ENCODE data around the gene IFITM2.

Gene IFITM2

GRCh38 chr11:293271-293851 is 14.3 kb upstream of the IFITM2 start:
- DNase-seq (ENCODE audit: low read depth), result no peak

- DNase-seq (ENCODE audit: low read depth), result no peak
These were observed 13.6 kb upstream of the IFITM2 start for GRCh38 chr11:293852-294661.

DNA sequence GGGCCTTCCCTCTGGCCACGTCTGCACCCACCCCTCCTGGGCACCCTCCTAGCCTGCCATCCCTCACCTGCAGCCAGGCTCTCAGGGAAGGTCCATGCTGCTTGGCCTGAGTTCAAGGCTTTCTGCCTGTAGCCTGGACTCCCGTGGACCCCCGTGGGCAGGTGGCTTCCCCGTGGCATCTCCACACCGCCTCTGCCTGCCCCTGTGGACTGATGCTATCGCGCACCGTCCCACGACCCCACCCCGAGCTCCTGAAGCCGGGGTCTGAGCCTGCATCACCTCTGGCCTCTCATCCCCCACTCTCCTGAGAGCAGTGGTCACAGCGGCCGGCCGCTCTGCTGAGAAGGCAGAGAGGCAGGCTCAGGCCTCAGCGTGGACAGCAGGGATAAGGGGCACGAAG is 12.8 kb upstream of the IFITM2 start:
- no peak for DNase-seq (ENCODE audit: low read depth)

GRCh38 chr11:295351-296170 is 12.1 kb upstream of the IFITM2 start:
- no peak for DNase-seq (ENCODE audit: low read depth)

GRCh38 chr11:296171-297050 is 11.2 kb upstream of the IFITM2 start:
- no peak for DNase-seq (ENCODE audit: low read depth)

DNA sequence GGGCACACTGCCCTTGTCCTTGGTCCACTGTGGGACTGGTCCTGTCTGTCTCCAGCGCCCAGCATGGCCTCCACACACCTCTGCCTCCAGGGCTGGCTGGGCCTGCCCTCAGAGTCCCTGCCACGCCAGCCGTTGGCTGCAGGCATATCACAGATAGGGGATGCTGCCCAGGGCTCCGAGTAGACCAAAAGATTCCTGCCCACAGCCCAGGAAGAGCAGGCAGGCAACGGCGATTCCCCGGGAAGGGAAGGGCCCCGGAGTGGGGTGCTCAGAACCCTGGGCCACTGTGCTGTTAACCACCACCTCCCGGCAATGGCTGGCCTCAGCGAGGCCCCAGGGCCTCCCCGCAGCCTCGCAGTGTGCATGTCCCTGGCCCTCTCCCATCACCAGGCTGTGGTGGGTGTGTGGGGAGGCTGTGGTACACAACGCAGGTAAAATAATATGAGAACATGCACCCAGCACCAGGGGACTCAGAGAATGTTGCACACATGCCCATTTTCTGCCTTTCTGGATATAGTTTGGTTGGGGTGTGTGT is 10.5 kb upstream of the IFITM2 start:
- DNase-seq (ENCODE audit: low read depth), result no peak

DNA sequence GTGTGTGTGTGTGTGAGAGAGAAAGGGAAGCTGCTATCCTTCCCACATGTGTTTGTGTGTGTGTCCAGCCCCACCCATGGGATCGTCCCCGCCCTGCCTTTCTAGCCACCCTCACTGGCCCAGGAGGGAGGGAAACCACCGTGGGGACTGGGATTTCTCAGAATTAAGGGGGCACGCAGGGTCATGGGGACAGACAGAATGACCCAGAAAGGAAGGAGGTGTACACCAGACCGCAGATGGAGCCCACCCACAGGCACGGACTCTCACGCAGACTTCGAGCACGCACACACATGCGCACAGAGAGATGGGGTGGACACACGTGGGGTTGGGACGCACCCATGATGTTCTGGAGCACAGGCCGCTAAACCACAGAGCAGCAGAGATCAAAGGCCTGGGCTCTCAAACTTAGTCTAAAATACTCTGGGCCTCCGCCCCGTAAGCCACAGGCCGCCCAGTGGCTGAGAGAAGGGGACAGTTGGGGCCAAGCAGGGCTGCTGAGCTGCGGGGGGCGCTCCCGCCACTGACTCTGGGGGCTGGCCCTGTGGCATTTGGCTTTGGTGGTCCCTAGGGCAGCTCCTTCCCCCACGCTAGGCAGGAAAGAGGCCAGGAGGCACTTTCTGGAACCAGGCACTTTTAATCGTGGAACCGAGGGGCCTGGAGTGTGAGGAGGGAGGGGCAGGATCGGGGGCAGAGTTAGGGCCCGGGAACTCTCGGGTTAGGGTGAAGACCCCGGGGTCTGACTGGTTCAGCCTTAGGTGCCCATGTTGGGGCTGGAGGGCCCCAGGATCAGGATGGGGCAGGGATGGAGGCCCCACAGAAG is 9.8 kb upstream of the IFITM2 start:
- no peak for DNase-seq (ENCODE audit: low read depth)

DNA sequence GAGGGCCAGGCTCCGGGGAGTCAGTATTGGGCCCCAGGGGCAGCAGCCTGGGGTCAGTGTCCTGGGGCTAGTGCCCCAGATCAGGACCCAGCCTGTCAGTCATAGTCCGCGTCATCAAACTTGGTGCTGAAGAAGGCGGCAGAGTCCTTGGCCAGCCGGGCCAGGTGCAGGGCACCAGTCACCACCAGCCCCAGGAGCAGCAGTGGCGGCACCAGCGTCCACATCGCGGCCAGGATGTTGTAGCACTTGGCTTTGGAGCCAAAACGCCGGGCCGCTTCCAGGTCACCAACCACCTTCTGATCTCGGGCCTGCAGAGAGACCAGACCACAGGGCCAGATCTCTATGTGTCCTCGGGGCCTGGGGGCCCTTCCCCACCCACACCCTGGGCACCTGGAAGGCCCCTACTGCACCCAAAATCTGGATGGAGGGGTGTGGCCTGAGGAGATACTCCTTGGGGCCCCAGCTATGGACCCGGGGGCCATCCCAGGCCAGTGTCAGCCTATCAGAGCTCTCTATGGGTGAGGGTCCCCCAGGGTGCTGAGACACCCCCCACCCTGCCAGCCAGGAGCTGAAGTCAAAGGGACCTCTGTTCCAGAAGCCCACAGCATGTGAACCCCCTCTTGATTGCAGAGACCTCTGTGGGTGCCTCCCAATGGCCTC is 9.1 kb upstream of the IFITM2 start:
- no peak for DNase-seq (ENCODE audit: low read depth)

DNA sequence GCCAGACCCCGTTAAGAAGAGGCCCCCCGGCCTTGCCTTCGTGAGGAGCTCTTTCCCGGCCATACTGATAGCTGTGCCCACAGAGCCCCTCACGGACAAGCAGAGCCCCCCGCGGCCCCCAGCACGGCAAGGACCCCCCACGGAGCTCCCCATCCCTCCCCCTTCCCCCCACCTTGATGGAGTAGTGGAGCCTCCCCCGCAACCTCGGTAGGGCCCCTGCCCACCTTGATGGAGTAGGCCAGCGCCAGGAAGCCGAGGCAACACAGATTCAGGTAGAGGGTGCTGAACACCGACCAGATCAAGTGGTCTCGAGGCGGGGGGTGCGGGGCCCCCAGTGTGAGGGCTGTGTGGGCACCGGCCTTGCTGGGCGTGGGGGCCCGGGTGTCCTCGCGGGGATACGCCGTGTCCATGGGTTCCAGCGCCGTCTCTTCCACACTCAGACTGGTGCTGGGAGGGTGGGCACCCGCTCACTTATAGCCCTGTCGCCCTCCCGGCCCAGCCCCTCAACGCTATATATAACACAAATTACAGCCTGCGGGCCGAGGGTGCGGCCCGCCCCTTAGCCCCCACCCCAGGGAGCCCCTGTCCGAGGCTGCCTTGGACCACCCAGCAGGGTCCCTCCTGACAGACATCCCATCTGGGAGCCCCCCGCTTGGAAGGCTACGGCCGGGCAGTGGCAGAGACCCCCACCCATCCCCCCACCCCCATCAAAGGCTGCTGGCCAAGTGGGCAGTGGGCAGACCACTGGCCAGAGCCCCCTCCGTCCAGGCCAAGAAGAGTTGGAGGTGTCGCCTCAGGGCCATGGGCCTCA is 8.3 kb upstream of the IFITM2 start, which contains the start of gene IFITM5:
IFITM5 (minus strand) TSS at position 446 of the 811 bp plus-strand sequence; CDS start at position 410, 36 bp downstream.
- no peak for DNase-seq (ENCODE audit: low read depth)

DNA sequence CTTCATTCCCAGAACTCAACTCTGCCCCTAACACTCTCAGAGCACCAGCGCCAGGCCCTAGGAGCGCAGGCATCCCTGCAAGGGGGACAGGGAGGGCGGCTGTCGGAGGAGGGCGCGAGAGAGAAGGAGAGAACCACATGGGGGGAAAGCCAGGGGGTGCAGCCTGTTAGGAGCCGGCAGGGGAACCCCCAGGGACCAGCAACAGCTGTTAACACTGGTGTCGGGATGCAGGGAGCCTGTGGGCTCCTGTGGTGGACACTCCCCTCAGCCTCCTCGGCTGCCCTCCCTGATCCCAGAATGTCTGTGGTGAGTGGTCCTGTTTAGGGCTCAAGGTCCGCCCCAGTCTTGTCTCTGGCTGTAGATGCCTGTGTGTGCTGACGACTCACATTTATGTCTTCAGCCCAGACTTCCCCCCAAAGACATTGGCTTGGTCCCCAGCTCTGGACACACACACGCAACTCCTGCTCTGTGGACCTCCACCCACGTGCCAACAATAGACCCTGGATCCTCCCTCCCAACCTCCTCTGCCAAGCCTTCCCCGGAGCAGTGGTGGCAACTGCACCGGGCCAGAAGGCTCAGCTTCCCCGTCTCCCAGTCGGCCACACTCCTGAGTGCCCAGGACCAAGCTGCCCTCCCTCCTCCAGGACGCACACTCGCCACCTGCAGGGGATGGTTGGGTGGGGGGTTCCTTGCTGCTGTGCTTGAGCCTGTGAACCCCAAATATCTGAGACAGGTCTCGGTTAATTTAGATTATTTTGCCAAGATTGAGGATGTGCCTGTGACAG is 7.5 kb upstream of the IFITM2 start:
- no peak for DNase-seq (ENCODE audit: low read depth)

DNA sequence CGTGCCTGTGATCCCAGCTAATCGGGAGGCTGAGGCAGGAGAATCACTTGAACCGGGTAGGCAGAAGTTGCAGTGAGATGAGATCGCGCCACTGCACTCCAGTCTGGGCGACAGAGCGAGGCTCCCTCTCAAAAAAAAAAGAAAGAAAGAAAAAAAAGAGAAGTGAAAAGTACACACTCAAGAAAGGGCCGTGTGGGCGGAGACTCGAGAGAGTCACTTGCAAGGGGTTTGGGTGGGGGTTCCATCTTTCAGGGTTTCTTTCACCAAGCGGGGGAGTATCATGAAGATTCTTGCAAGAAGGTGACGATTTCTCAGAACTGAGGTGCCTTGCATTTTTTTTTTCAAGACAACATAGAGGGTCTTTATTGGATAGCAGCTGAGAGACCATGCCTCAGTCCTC is 4.3 kb upstream of the IFITM2 start:
- no peak for DNase-seq (ENCODE audit: low read depth)

DNA sequence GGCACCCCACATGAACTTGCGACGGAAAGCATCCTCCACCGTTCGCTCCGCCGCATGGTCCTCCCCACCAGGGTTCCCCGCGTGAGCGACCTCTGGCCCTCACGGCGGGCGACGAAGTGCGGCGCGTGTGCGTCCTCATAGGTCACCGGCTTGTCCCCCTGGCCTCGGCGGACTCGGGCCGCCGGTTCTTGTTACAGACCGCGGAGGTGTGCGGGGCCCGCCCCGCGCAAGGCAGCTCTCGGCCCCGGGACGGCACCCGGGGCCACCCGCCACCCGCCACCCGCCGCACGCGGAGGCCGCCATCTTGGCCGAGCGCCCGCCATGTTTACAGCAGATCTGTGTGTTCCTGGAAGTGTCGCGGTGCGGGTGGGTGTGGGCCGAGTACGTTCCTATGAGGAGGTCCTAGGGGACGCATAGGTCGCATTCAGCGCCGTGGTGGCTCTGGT is 3.5 kb upstream of the IFITM2 start:
- no peak for DNase-seq (ENCODE audit: low read depth)

GRCh38 chr11:304915-305843 is 2.4 kb upstream of the IFITM2 start:
- DNase-seq (ENCODE audit: low read depth), result no peak

GRCh38 chr11:305844-306211 is 1.8 kb upstream of the IFITM2 start:
- DNase-seq (ENCODE audit: low read depth), result no peak

DNA sequence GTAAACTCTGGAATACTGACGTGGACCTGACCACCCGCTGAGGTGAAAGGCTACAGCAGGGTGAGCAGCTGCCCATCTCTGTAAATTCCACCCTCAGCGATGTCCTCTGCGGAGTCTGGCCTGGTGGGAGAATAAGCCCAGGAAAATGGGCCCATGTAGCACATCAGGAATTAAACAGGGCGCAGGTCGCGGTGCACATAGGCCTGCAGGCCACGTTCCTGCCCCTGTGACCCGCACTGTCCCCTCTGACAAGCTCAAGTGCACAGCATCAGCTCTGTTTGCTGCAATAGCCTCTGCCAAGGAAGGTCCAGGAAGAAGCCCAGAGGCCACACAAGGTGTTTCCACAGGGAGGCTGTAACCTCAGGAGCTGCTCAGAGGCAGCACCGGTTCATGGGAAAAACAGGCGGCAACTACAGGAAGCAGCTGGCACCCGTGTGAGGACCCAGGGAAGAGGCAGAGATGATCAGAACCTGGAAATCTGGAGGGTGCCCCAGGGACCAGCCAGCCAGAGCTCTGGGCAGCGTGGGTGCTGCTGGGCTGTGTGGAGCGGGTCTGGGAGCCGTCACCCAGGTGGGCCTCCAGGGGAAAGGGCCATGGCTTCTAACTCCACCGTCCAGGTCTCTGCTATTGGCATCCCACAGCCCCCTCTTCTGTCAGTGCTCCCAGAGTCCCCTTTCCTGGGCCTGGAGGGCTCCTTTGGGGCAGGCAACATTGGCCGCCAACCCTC is 808 bp upstream of the IFITM2 start:
- no peak for DNase-seq (ENCODE audit: low read depth)

All from stimulated activated CD8-positive, alpha-beta memory T cell treated with anti-CD3 and anti-CD28 coated beads, Interleukin-7, amount 100 ng/mL, for 24 hours (primary cell).